NCI-H1092 (cell line): ENCODE data around the gene UBE2G1.
"Not testable (repeated sequence)": the region's sequence is repeated elsewhere in the genome, so short reads cannot be mapped to it uniquely, and the experiment has no call there.

ENCODE experiments used
- DNase-seq: peaks from one replicate; lab custom pipeline; 2025; lab: John Stamatoyannopoulos, UW

UBE2G1 gene

DNA sequence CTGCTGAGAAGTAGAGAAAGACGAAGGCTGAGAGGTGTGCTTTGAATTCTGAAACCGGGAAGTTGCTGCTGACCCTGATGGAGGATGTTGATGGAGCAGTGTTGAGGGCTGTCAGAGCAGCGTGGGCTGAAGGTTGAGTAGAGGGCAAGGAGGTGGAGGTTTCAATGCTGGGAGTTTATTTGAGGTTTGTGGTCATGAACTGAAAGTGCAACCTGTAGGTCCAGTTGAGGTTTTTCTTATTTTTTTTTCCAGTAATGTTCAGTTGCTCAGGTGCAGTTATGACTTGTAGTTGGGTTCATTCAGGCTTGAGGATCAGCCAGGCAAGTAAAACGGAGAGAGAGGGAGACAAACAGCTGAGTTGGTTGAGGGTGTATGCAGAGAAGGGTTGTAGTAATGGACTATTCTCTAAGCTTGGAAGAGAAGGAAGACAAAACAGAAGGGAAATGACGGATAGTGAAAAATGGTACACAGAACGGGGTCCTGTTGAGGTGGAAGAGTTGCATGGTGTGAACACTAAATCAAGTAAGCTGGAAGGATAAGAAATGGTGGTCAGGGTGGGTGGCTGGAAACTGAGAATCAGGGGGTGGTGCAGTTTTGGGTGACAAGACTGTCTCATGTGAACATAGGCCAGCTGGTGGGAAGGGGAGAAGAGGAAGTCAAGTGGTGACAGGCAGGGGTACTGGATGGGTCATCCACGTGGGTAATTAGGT is 8.7 kb upstream of the UBE2G1 start:
- DNase-seq, result no peak

DNA sequence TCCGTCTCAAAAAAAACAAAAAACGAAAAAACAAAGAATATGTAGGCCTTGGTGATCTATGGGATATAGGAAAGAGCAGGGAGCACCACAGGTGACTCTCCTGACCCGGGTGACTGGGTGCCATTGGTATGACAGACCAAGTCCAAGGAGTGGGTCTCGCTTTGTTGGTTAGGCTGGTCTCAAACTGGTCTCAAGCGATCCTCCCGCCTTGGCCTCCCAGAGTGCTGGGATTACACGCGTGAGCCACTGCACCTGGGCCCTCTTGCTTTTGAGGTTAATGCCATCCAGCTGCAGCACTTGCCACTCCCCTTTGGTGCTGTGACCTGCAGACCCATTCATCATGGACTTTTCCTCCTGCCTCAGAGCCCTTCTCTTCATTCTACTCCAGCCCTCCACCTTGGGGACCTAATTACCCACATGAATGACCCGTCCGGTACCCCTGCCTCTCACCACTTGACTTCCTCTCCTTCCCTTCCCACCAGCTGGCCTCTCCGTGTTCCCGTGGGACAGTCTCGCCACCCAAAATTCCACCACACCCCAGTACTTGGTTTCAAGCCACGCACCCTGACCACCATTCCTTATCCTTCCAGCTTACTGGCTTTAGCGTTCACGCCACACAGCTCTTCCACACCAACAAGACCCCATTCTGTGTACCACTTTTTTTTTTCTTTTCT is 3.2 kb upstream of the UBE2G1 start:
- no peak for DNase-seq

DNA sequence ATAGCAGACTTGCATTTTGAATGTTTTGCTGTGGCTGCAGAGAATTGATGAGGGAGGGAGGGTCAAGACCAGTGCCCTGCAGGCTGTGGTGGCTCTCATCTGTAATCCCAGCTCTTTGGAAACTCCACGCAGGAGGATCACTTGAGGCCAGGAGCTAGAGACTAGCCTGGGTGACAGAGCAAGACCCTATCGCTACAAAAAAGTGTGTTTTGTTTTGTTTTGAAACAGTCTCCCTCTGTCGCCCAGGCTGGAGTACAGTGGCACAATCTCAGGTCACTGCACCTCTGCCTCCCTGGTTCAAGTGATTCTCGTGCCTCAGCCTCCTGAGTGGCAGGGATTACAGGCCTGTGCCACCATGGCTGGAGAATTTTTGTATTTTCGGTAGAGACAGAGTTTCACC is 1.9 kb upstream of the UBE2G1 start:
- no peak for DNase-seq

DNA sequence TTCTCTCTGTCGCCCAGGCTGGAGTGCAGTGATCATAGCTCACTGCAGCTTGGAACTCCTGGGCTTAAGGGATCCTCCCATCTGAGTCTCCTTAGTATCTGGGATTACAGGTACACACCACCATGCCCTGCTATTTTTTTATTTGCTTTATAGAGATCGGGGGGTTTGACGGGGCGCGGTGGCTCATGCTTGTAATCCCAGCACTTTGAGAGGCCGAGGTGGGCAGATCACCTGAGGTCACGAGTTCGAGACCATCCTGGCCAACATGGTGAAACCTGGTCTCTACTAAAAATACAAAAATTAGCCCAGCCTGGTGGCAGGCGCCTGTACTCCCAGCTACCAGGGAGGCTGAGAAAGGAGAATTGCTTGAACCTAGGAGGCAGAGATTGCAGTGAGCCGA is 702 bp upstream of the UBE2G1 start:
- not testable (repeated sequence) for DNase-seq

DNA sequence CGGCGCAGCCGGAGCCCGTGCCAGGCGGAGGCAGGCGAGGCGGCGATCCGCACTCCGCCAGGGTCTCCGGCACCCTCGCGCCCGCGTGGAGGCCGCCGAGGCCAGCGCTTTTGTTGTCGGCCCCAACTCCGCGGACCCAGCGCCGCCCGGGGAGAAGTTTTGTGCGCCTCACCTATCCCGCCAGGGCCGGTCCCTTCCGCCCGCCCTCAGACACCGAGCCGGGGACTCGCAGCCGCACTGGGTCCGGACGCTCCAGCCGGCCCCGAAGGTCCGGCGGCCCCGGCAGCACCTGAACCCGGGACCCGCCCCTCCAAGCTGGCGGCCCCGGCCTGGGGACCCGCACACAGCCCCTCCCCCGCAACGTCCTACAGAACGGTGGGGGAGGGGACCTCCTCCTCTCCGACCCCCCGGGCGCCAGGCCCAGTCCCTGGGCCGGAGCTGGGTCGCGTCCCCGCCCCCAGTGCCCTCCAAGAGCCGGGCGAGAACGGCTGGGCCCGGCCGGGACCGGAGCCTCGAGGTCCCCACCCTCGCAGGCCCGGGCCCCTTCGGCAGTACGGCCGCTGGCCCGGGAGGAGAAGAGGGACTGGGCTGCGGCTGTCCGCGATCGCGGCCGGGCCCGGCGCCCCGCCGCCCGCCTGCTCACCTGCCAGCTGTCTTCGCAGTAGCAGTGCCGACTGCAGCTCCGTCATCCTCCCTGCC is 698 bp downstream of the UBE2G1 start:
- no peak for DNase-seq

DNA sequence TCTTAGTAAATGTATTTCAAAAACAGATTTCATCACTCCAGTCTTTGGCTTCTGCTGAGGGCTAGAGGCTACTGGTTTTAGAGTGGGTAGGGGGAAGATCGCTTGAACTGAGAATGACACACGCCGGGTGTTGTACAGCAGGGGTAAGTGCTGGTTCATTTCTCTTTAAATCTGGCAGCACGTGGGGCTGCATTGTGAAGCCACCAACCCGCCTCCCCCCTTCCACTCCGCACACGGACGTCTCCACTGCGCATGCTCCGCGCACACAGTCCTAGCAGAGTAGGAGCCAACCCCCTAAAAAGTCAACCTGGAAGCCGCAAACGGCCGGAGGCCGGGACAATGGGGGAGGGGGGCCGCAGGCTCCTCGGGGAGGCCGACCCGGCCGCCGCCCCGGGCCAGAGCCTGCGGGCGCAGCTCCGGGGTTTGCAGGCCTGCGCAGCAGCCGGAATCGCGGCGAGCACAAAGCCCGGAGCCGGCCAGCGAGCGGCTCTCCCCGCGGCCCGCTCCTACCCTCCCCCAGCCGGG is 1.3 kb downstream of the UBE2G1 start:
- DNase-seq, result peak; percentile 72

DNA sequence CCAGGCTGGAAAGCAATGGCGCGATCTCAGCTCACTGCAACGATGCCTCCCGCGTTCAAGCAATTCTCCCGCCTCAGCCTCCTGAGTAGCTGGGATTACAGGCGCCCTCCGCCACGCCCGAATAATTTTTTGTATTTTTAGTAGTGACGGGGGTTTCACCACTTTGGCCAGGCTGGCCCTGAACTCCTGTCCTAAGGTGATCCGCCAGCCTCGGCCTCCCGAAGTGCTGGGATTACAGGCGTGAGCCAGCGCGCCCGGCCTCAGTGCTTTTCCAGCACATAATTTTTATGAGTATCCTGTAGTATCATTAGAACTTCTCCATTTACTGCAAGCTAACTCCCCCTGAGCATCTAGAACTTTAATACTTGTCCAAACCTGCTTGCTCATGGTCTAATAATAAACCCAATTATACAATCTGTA is 1.8 kb downstream of the UBE2G1 start:
- DNase-seq, result no peak

DNA sequence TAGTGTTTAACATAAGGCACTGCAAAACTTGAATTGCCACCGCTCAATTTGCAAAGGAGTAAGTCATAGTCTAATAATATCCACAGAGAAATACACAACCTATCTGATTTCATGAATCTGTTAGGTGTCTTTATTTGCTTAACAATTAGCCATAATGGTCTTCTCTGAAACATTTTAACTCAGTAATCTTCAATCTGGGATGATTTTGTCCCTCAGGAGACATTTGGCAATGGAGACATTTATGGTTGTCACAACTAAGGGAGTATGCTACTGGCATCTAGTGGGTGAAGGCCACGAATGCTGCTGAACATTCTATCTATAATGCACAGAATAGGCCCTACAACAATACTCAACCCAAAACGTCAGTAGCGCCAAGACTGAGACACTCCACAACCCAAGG is 4.3 kb downstream of the UBE2G1 start:
- DNase-seq, result no peak

DNA sequence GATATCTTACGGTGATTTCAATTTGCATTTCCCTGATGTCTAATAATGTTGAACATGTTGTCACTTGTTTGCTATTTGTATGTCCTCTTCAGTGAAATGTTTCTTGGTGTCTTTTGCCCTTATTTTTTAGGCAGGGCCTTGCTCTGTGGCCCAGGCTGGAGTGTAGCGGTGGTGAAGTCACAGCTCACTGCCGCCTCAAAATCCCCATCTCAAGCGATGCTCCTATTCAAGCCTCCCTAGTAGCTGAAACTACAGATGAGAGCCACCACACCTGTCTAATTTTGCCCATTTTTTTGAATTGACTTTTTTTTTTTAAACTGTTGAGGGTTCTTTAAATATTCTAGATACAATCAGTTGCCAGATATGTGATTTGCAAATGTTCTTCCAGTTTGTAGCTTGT is 8.3 kb downstream of the UBE2G1 start:
- DNase-seq, result no peak

DNA sequence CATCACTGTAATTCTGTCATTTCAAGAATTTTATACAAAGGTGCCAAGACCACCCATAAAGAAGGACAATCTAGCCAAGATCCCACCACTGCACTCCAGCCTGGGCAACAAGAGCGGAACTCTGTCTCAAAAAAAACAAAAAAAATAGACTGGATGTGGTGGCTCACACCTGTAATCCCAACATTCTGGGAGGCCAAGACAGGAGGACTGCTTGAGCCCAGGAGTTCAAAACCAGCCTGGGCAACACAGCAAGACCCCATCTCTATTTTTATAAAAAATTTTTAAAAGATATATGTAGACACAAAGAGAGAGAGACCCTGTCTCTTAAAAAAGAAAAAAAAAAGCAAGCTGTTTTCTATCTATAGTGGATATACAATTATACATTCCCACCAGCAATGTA is 8.8 kb downstream of the UBE2G1 start:
- DNase-seq, result no peak

DNA sequence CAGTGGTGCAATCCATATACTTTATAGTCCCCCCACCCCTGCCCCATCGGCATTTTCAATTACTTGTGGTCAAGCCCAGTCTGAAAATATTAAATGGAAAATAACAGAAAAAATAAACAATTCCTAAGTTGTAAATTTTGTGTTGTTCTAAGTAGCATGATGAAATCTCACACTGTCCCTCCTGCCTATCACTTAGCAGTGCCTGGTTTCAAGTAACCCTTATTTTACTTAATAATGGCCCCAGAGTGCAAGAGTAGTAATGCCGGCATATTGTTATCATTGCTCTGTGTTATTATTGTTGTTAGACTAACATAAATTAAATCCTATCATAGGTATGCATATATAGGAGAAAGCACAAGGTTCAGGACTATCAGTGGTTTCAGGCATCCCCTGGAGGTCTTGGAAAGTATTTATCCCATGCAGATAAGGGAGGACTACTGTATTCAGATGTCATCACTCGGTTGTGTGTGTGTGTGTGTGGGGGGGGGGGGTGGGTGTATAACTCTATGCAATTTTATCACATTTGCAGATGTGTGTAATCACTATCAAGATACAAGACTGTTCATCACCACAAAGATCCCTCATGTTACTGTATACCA is 9.3 kb downstream of the UBE2G1 start:
- DNase-seq, result no peak

DNA sequence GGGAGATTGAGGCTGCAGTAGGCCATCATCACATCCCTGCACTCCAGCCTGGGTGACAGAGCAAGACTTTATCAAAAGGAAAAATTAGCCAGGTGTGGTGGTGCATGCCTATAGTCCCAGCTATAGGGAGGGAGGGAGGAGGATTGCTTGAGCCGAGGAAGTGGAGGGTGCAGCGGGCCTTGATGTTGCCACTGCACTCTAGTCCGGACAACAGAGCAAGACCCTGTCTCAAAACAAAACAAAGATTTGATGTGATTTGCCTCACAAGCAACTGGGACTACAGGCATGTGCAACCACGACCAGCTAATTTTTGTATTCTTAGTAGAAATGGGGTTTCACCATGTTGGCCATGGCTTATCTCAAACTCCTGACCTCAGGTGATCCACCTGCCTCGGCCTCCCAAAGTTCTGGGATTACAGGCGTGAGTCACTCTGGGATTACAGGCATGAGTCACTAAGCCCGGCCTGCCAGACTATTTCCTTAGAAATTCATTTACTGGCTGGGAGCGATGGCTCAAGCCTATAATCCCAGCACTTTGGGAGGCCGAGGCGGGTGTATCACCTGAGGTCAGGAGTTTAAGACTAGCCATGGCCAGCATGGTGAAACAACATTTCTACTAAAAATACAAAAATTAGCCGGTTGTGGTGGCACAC is 11.5 kb downstream of the UBE2G1 start:
- no peak for DNase-seq

DNA sequence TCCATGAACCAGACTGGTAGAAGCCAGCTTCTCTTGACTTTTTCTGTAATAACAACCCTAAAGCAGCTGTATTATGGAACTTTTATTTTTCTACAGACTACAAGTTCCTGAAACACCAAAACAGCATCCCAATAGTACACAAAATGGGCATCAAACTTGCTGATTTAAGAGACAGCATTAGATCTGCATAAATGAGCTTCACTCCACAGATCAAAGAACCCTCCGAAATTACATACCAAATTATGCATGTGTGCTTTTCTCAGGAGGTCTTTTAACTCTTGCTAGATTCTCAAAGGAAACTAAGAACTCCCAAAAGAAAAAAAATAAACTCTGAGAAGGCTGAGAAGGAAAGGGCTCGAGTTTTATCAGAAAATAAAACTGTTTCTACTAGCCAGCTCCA is 12.3 kb downstream of the UBE2G1 start:
- DNase-seq, result no peak

DNA sequence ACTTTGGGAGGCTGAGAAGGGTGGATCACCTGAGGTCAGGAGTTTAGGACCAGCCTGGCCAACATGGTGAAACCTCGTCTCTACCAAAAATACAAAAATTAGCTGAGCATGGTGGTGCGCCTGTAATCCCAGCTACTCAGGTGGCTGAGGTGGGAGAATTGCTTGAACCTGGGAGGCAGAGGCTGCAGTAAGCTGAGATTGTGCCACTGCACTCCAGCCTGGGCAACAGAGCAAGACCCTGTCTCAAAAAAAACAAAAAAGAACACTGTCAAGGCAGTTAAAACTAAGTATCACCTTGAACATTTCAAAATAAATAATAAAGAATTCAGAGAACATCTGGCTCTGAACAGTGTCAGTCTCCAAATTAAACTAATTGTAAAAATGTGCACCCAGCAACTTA is 16.3 kb downstream of the UBE2G1 start:
- not testable (repeated sequence) for DNase-seq

DNA sequence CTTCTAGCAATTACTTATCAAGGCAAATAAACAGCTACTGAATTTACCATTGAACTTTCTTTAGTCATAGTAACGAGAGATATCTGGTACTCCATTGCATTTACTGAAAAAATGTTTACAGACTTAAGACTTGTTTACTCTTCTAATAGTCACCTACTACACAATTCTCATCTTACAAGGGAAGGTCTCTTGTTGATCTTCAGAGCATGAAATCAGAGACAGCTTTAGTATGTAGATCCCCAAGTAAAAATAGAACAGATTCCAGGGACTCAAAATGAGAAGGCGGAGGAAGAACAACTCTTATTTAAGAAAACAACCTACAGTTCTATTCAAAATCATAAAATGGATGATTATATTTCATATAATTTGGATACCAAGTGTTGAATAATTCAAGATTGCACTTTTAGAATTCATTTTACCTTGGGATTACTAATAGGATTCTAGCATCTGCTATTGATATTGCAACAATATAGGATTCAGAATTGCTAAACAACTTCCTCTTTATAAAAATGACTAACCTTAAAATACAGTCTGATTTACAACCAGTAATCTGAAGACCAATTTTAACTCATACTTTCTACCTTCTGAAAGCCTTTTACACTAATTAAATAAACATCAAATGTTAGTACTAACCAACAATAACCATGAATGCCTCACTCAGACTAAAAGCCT is 20.8 kb downstream of the UBE2G1 start:
- DNase-seq, result no peak

DNA sequence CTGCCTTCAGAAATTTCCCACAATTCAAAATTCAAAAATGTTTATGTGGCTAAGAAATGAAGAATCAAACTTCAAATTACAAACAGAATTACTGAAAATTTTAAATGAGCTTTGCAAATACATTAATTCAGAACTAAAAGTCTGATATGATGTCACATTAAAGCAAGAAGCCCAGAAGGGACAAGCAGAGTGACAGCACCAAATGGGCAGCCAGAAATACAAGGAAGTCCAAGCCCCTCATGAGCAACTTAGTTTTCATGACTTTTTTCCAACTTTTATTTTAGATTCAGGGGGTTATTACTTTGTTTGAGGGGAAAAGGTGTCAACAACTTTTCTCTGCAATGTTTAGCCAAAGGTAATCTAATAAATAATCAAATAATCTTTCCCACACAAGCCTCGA is 21.5 kb downstream of the UBE2G1 start:
- DNase-seq, result no peak

DNA sequence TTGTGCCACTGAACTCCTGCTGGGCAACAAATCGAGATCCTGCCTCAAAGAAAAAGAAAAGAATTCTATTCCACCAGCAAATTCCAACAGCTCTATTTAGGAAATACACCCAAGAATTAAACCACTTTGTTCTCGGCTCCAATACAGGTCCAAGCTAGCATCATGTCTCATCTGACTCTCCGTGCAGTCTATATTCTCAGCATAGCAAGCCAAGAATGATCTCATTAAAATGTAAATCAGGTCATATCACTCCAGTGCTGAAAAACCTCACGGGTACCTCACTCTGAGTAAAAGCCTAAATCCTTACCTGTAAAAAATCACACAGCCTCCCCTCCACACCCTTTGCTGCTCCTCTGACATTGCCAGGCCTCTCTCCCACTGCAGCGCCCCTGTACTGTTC is 23.9 kb downstream of the UBE2G1 start:
- no peak for DNase-seq

DNA sequence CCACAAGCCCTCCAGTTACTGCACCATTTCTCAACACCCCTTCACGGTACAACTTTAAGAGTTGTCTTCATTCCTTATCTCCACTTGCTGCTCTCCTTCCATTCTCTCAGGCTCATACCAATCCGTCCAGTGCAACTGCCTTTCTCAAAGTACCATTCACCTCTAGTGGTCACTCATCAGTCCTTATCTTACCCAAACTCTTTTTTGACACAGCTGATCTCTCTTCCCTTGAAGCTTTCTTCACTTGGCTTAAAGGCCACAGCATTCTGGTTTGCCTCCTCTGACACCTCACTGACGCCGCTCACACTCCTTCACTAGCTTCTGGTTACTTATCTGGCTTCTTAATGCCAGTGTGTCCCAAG is 24.9 kb downstream of the UBE2G1 start:
- no peak for DNase-seq

DNA sequence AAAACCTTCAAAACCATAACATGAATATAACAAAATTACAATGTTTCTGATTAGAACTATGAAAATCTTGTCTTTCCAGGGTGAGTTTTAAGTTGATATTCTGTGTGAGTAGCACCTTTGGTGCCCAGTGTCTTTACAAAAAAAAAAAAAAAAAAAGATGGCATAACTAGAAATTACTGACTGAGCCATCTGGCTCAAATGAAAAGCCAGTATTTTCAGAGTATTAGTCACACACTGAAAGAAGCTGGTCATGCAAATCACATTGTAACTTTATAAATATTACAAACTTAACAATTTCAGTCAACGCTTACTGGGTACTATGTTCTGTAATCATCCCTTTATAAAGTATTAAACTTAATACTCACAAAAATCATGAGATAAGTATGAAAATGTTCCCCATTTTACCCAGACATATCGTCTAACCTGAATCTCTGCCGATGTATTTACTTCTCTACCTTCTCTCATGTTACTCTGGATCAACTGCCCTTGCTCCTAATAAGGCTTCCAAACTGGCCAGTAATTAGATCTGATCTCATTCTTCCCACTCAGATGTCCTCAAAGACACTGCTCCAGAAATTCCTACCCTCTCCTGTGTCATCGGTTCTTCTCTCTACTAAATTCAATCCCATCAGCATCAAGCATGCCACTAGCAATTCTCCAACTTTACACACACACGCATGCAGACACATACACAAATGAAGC is 25.4 kb downstream of the UBE2G1 start:
- DNase-seq, result no peak

DNA sequence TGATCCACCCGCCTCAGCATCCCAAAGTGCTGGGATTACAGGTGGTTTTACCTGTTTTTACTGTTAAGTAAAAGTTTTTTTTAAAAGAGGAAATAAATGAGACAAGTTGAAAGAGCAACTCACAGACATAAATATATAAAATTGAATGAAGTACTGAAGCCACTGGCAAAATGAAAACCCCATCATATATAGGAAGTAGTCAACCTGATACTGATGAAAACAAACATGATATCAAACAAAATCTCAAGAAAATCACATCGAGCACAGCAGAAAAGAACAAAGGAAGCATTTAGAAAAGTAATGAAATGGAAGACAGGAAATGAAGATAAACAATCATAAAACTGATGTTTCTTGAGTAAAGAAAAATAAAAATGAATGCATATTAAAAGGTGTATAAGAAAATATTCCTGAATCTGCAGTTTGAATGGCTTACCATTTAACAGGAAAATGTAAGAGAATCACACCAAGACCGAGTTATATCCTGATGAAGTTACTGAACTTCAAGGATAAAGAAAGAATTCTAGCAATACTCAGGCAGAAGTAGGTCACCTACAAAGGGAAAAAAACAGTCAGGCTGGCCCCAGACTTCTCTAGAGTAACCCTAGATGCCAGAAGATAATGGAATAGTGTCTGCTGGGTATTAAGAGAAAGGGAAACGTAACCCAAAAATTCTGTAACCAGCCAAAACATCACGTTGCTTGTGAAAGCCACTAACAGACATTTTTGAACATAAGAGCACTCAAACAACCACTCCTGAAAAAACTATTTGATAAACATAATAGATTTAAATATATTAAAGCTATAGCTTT is 31.5 kb downstream of the UBE2G1 start:
- no peak for DNase-seq
